Esophagus muscularis mucosa (tissue), 3 donors: ENCODE measurements around the gene PNPLA5.

Experiments
- POLR2AphosphoS5 ChIP-seq, 2 donors: sonication (generic); formaldehyde crosslinking; IDR thresholded peaks; one replicate each; pipeline ENCODE4 v1.6.1; 2017; ENCODE audit warnings: antibody characterized with exemption in 2 of 2
- TF ChIP-seq, protein P1 (sequence below), 3 experiments: fragments of 200-600 bp in 2 of 3; fragments of 450-650 bp in 1 of 3; sonication (generic) in 2 of 3; IDR thresholded peaks; one replicate each; pipeline ENCODE4 v1.5.1; 2017 to 2019; ENCODE audit warnings: antibody characterized with exemption in 3 of 3, mild to moderate bottlenecking in 2 of 3, moderate library complexity in 1 of 3

DNA sequence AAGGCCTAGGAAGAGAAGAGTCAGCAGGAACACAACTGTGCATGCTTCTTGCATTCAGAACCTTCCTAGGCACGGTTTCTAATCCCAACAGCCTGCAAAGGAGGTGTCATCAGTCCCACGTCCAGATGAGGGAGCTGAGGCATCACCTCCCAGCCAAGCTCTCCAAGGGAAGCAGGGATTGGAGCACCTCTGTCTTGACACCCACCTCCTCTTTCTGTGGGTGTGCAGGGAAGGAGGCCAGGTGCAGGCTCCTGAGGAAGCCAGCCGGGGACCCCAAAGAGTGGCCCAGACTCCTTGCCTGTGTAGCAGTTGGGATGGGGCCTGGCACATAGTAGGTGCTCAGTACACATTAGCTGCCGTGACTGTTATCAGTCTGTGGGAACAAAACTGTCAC is 2.0 kb downstream of the PNPLA5 start:
- TF ChIP-seq POLR2AphosphoS5 (IDR thresholded peaks at IDR 0.05), result no peak
- TF ChIP-seq, protein P1, sequence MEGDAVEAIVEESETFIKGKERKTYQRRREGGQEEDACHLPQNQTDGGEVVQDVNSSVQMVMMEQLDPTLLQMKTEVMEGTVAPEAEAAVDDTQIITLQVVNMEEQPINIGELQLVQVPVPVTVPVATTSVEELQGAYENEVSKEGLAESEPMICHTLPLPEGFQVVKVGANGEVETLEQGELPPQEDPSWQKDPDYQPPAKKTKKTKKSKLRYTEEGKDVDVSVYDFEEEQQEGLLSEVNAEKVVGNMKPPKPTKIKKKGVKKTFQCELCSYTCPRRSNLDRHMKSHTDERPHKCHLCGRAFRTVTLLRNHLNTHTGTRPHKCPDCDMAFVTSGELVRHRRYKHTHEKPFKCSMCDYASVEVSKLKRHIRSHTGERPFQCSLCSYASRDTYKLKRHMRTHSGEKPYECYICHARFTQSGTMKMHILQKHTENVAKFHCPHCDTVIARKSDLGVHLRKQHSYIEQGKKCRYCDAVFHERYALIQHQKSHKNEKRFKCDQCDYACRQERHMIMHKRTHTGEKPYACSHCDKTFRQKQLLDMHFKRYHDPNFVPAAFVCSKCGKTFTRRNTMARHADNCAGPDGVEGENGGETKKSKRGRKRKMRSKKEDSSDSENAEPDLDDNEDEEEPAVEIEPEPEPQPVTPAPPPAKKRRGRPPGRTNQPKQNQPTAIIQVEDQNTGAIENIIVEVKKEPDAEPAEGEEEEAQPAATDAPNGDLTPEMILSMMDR (IDR thresholded peaks at IDR 0.05), result no peak
